HG02610 (cell line): ENCODE measurements around the gene PPP1R12A.

Experiments
- ATAC-seq: cut with Tn5 transposase; IDR thresholded peaks from one replicate; pipeline ENCODE4 v1.9.1; 2021; ENCODE audit warnings: mild to moderate bottlenecking, moderate library complexity; ENCODE audit not compliant: unreplicated experiment

PPP1R12A gene

GRCh38 chr12:79936670-79937069 lies 1.8 kb upstream of the PPP1R12A start:
- no peak for ATAC-seq

GRCh38 chr12:79935624-79936345 lies 888 bp upstream of the PPP1R12A start:
- ATAC-seq, result peak; percentile 17

GRCh38 chr12:79934281-79935020 lies 446 bp downstream of the PPP1R12A start:
- peak; percentile 17 for ATAC-seq

DNA sequence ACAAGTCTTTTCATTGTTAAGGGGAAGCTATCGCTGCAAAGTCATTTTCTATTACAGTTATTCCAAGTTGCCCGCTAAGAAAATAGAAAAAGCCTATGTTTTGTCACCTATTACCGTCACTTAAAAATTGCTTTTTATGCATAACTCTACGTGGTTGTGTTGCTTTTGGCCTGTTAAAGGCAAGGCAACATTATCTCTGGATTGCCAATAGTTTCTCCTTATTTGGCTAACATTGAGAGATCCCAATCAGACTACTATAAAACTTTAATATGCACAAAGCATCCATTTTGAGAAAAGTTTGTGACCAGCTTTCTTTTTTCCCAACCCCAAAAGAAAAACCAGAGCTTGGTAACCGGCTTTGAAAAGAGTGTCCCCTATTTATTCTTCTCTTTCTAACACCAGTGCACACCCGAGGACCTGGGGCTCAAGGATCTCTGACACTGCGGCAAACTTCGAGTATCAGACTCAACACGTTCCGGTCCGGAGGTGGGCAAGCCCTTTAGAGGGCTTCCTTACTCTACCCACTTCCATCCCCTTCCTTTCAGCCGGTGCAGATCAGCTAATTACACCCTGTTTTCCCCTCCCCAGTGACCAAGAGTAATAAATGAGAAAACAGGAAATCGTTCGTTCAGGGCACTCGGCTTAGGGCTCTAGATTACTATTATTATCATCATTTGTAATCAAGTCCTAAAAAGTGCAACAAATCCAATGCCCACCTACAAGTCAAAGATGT lies 1.2 kb downstream of the PPP1R12A start:
- peak; percentile 7 for ATAC-seq

- ATAC-seq, result no peak
Observed at GRCh38 chr12:79933043-79933442, 1.9 kb downstream of the PPP1R12A start.

DNA sequence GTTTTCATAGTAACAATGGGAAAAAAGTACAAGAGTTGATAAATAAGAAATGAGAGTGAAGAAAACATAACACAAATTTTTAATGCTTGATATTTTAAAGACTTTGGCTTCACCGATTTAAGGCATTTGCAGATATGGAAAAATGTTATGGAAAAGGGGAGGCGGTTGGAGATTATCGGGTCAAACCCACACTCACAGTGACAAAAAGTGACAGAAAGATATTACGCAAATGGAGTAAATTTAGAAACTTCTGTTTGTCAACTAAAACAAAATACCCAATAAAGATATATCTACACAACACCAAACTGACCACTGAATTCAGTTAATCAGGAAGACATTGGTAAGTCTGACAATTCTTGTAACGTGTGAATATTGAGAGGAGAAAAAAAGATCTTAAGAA lies 2.5 kb downstream of the PPP1R12A start:
- no peak for ATAC-seq

DNA sequence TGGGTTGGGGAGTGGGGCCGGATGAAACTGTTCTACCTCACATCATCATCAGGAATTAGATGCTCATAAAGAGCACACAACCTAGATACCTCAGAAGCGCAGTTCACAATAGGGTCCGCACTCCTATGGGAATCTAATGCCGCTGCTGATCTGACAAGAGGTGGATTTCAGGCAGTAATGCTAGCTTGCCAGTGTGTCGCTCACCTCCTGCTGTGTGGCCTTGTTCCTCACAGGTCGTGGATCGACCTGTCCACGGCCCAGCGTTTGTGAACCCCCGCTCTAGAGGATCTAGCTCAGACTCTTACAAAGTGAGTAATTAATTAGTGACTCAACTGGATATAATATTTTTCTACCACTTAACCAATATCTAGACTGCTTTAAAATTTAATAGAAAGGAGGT lies 5.8 kb downstream of the PPP1R12A start:
- ATAC-seq, result no peak

GRCh38 chr12:79927772-79928474 lies 7.0 kb downstream of the PPP1R12A start:
- peak; percentile 99 for ATAC-seq

DNA sequence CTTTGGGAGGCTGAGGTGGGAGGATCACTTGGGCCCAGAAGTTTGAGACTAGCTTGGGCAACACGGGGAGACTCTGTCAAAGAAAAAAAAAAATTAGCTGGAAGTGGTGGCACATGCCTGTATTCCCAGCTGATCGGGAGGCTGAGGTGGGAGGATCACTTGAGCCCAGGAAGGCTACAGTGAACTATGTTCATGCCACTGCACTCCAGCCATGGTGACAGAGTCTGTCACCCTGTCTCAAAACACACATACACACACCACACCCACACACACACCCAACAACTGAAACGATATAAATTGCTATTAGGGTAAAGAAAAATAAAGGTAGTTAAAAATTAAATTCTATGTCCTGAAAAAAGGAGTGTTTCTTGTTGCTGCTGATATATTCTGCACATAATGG lies 7.9 kb downstream of the PPP1R12A start:
- ATAC-seq, result no peak

- no peak for ATAC-seq
Observed at GRCh38 chr12:79925492-79925891, 9.4 kb downstream of the PPP1R12A start.

GRCh38 chr12:79921786-79922185 lies 13.1 kb downstream of the PPP1R12A start:
- ATAC-seq, result no peak

DNA sequence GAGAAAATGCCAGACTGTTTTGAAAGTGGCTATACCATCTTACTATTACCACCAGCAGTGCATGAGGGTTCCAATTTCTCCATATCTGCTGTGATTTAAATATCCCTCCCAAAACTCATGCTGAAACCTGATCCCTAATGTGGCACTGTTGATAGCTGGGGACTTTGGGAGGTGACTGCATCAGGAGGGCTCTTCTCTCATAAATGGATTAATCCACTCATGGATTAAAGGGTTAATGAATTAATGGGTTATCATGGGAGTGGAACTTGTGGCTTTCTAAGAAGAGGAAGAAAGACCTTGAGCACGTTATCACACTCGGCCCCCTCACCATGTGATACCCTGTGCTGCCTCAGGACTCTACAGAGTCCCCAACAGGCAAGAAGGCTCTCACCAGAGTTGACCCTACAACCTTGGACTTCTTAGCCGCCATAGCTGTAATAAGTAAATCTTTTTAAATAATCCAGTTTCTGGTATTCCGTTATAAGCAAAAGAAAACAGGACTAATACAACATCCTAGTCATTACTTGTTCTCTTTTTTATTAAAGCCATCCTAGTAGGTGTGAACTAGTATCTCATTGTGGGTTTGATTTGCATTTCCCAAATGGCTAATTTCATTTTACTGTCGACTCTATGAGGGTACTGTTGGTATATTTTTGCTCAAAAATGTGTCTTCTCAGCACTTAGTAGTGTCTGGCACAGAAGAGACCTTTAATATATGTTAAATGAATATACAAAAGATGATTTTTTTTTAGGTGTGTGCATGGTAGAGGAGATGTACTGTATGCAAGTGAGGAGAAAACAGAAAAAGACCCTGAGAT lies 14.3 kb downstream of the PPP1R12A start:
- no peak for ATAC-seq

DNA sequence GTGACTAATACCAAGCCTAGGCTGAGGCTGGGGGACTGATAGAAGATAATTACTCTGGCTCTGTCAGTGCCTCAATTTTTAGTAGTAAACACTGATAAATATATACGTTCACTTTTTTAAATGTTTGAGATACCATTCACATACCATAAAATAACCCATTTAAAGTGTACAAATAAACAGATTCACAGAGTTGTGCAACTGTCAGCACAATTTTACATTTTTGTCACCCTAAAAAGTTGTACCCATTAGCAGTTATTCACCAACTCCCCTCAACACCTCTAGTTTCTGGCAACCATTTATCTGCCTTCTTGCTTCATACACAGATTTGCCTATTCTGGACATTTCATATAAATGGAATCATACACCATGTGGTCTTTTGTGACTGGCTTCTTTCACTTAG lies 15.1 kb downstream of the PPP1R12A start:
- ATAC-seq, result no peak

DNA sequence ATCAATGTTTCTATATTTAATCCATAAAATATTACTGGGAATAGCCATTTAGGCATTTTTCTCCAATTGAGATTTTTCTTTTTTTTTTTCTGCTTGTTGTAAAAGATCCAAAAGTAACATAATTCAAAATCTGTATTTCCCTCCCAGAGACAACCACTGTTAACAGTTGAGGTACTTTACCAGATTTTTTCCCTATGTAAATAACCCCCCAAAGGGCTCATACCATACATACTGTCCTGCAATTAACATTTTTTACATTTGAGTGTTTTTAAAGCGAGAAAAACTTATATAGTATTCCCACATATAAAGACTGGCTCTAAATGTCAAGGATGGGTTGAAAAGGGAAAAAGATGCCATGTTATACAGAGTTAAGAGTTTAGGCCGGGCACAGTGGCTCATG lies 18.1 kb downstream of the PPP1R12A start:
- ATAC-seq, result no peak

GRCh38 chr12:79911889-79912656 lies 22.8 kb downstream of the PPP1R12A start:
- no peak for ATAC-seq

DNA sequence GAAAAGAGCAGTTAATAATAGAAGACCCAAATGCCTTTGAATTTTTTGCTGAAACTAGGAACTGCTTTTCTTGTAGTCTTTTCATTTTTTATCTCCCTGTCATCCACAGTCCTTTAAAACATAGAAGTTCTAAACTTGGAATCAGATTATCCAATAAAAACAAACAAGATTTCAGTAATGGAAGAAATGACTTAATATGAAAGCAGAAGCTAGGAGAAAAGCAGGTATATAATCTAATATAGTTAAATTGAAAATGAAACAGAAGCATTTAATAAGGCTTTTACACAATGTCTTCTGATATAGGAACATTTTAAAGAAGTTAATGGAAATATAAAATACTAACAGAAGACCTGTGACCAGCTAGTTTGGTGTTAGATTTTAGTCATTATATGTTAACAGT lies 26.5 kb downstream of the PPP1R12A start:
- ATAC-seq, result no peak

- no peak for ATAC-seq
Observed at GRCh38 chr12:79901506-79901905, 33.4 kb downstream of the PPP1R12A start.

GRCh38 chr12:79900951-79901350 lies 33.9 kb downstream of the PPP1R12A start:
- ATAC-seq, result no peak

DNA sequence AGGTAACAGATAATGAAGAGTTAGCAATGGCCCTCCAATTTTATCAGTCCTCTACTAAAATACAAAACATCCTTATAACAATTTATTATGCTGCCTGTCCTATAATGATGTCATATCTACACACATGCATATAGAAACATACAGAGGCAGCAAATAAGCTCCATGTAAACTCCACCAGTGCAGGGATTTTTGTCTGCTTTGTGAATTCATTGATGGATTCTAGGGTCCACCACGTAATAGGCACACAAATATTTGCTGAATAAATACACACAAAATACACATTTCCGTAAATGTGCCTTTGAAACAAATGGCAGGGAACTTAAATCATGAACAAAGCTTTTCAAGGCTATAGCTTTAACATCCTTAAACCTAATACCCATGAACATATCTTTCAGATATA lies 34.7 kb downstream of the PPP1R12A start:
- ATAC-seq, result no peak

DNA sequence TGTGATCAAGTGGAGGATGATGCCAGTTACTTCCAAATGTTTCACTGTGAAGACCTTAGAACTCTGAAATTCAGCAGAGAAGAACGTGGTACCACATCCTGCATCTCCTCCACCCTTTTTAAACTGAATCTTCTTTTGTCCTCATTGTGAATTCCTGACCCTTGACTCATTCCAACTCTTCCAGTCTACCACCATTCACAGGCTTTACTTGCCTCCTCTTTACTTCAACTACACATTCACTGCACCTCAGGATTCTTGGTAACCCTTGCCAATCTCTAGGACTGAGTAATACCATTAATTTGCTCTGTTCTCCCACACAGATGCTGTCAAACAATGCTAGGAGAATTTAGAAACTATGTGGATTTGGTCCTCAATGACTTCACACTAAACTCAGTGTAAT lies 37.3 kb downstream of the PPP1R12A start:
- ATAC-seq, result no peak
